NCI-H1105 treated with DMSO at 0.1 percent for 48 hours (cell line): ENCODE data around the gene EPB41L2.
"Not testable (repeated sequence)": the region's sequence is repeated elsewhere in the genome, so short reads cannot be mapped to it uniquely, and the experiment has no call there.

Experiments
- DNase-seq: peaks from one replicate; lab custom pipeline; 2025; lab: John Stamatoyannopoulos, UW

Gene EPB41L2

GRCh38 chr6:131003488-131004386, 59.3 kb downstream of the EPB41L2 start:
- DNase-seq: no peak

- no peak for DNase-seq
These were observed 60.4 kb downstream of the EPB41L2 start for GRCh38 chr6:131002661-131002980.

GRCh38 chr6:131001945-131002660, 60.9 kb downstream of the EPB41L2 start:
- no peak for DNase-seq

GRCh38 chr6:131001111-131001736, 61.8 kb downstream of the EPB41L2 start:
- DNase-seq: no peak

- DNase-seq: no peak
These were observed 62.5 kb downstream of the EPB41L2 start for GRCh38 chr6:131000544-131000943.

- no peak for DNase-seq
These were observed 65.8 kb downstream of the EPB41L2 start for GRCh38 chr6:130997061-130997753.

GRCh38 chr6:130996635-130997034, 66.4 kb downstream of the EPB41L2 start:
- no peak for DNase-seq

- no peak for DNase-seq
These were observed 67.1 kb downstream of the EPB41L2 start for GRCh38 chr6:130995783-130996447.

GRCh38 chr6:130994319-130995097, 68.5 kb downstream of the EPB41L2 start:
- DNase-seq: no peak

GRCh38 chr6:130993292-130993765, 69.7 kb downstream of the EPB41L2 start:
- DNase-seq: no peak

- DNase-seq: no peak
These were observed 71.5 kb downstream of the EPB41L2 start for GRCh38 chr6:130991422-130992137.

- DNase-seq: not testable (repeated sequence)
These were observed 75.5 kb downstream of the EPB41L2 start for GRCh38 chr6:130987539-130987938.

- DNase-seq: no peak
These were observed 77.9 kb downstream of the EPB41L2 start for GRCh38 chr6:130985115-130985514.

GRCh38 chr6:130982941-130983456, 80.0 kb downstream of the EPB41L2 start:
- DNase-seq: no peak

- DNase-seq: no peak
These were observed 80.9 kb downstream of the EPB41L2 start for GRCh38 chr6:130982135-130982534.

- DNase-seq: no peak
These were observed 81.6 kb downstream of the EPB41L2 start for GRCh38 chr6:130981409-130981808.

- no peak for DNase-seq
These were observed 82.6 kb downstream of the EPB41L2 start for GRCh38 chr6:130980310-130981032.

- no peak for DNase-seq
These were observed 84.2 kb downstream of the EPB41L2 start for GRCh38 chr6:130978660-130979396.
